ENCODE data around the gene LMAN2. TPM values are rescaled to one million over a fixed set of nuclear protein-coding genes. Genes with fewer than 3 reads are reported as not detected.

Gene LMAN2
- total RNA-seq, 2 donors from 2014 or later, result 159 to 167 TPM

DNA sequence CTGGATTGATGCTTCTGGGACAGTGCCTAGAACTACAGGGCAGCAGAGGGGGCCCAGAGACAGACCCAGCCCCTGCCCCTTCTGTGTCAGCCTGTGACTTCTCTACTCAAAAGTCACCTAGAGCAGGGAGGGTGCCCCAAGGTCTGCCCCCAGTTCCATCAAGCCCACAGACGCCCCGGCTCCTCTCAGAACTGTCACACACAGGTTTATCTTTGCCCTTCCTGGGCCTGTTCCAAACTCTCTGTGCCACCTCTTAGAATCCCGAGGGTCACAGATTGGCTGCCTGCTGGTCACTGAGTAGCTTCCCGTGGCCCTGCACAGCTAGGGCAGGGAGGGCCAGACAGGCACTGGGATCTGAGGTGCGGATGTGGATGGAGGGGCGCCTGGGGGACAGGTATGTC lies 8.0 kb upstream of the LMAN2 start:
- ATAC-seq (ENCODE audit: insufficient number of reproducible peaks, low FRiP score, low read depth), result no peak
- Histone ChIP-seq H3K36me3 (no peaks in the 10 kb centered on the region), H3K9me3 (no peaks in the 10 kb centered on the region), H3K4me3 (no peak overlapping the region), H3K27ac (no peak overlapping the region), H3K27me3 (replicated peaks; ENCODE audit: insufficient read depth) (no peaks in the 10 kb centered on the region), H3K4me1 (ENCODE audit: control insufficient read depth in 1 of 2, low read depth in 2 of 2) (peaks cover 9 to 12% of the 10 kb centered on the region in 2 donors)
- TF ChIP-seq CTCF (IDR thresholded peaks at IDR 0.05), result no peak
- no peak for DNase-seq (ENCODE audit: low spot score)

DNA sequence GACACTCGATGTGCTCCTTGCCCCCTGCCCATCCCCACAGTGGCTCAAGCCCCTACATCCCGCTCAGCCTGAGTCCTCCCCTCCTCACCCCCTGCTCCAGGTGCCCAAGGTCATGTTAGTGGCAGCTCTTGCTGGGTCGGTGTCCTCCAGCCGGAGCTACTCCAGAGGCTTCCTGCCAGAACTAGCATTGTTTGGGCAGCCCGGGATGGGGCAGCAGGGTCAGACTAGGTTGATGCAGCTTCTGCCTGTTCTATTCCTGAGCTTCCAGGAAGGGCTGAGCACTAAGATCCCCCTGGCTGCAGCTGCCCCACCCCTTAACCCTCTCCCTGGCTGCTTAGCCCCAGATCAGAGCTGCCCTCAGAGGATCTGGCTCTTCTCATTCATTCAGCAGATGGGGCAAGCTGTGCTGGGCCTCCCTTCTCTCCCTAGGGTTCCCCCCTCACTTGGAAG lies 6.9 kb upstream of the LMAN2 start:
- ATAC-seq (ENCODE audit: insufficient number of reproducible peaks, low FRiP score, low read depth) (no peak), DNase-seq (ENCODE audit: low spot score) (no peak)
- Histone ChIP-seq H3K4me1 (ENCODE audit: control insufficient read depth in 1 of 2, low read depth in 2 of 2) (peaks cover 6 to 8% of the 10 kb centered on the region in 2 donors), H3K36me3 (no peaks in the 10 kb centered on the region), H3K27ac (no peak overlapping the region), H3K27me3 (replicated peaks; ENCODE audit: insufficient read depth) (no peaks in the 10 kb centered on the region), H3K4me3 (peak overlapping the region; percentile 63), H3K9me3 (no peaks in the 10 kb centered on the region)
- TF ChIP-seq CTCF (IDR thresholded peaks at IDR 0.05), result no peak

GRCh38 chr5:177357459-177358351 lies 6.2 kb upstream of the LMAN2 start, which contains the start of gene RGS14:
TSS of gene RGS14 (plus strand) at chr5:177357924. CDS start at chr5:177358025, 101 bp downstream.
- no peaks in the 10 kb centered on the region for H3K27me3 ChIP-seq (replicated peaks; ENCODE audit: insufficient read depth)
- no peak within 1 kb of the TSS for H3K27ac ChIP-seq
- peaks cover 0 to 3% of the 10 kb centered on the region in 2 donors for H3K4me1 ChIP-seq (ENCODE audit: control insufficient read depth in 1 of 2, low read depth in 2 of 2)
- peak within 1 kb of the TSS; percentile 63 for H3K4me3 ChIP-seq
- H3K9me3 ChIP-seq, result no peaks in the 10 kb centered on the region
- no peak for ATAC-seq (ENCODE audit: insufficient number of reproducible peaks, low FRiP score, low read depth)
- no peak for TF ChIP-seq CTCF (IDR thresholded peaks at IDR 0.05)
- no peaks in the 10 kb centered on the region for H3K36me3 ChIP-seq
- DNase-seq (ENCODE audit: low spot score), result no peak

DNA sequence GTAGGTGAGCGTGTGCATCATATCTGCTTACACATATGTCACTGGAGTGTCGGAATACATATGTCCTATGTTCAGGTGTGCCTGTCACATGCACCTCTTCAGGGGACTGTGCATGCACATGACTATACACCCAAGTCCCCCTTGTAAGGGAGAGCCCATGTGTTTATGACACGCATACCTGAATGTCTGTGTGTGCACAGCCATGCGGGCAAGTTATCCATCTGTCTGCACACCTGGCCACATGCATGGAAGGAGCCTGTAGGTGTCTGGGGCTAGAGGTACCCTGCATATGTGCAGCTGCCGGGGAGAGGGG lies 5.6 kb upstream of the LMAN2 start:
- Histone ChIP-seq H3K36me3 (no peaks in the 10 kb centered on the region), H3K9me3 (no peaks in the 10 kb centered on the region), H3K27me3 (replicated peaks; ENCODE audit: insufficient read depth) (no peaks in the 10 kb centered on the region), H3K4me1 (ENCODE audit: control insufficient read depth in 1 of 2, low read depth in 2 of 2) (peaks cover 0 to 2% of the 10 kb centered on the region in 2 donors), H3K4me3 (no peak overlapping the region), H3K27ac (no peak overlapping the region)
- DNase-seq (ENCODE audit: low spot score) (no peak), ATAC-seq (ENCODE audit: insufficient number of reproducible peaks, low FRiP score, low read depth) (no peak)
- no peak for TF ChIP-seq CTCF (IDR thresholded peaks at IDR 0.05)

DNA sequence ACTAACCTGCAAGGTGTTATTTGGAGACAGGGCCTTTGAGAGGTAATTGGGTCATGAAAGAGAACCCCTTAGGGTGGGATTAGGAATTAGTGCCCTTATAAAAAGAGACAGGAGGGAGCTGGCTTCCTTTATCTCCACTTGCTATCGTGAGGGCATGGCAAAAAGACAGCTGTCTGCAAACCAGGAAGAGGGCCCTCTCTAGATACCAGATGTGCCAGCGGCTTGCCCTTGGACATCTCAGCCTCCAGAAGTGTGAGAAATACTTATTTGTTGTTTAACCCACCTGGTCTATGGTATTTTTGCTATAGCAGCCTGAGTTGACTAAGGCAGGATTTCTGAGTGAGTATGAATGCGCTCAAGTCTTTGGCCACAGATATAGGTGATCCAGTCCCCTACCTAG lies 5.3 kb upstream of the LMAN2 start:
- Histone ChIP-seq H3K27ac (no peak overlapping the region), H3K27me3 (replicated peaks; ENCODE audit: insufficient read depth) (no peaks in the 10 kb centered on the region), H3K9me3 (no peaks in the 10 kb centered on the region), H3K4me3 (no peak overlapping the region), H3K4me1 (ENCODE audit: control insufficient read depth in 1 of 2, low read depth in 2 of 2) (peaks cover 0 to 4% of the 10 kb centered on the region in 2 donors), H3K36me3 (no peaks in the 10 kb centered on the region)
- no peak for ATAC-seq (ENCODE audit: insufficient number of reproducible peaks, low FRiP score, low read depth)
- DNase-seq (ENCODE audit: low spot score), result no peak
- TF ChIP-seq CTCF (IDR thresholded peaks at IDR 0.05), result no peak

Measured in thoracic aorta (tissue), 2 donors.